Pancreas (tissue), 10 donors: ENCODE results near the gene INPP5F. TPM values are rescaled to one million over a fixed set of nuclear protein-coding genes. Genes with fewer than 3 reads are reported as not detected.

Source experiments
- ATAC-seq, 4 donors: fragments of 200-7000 bp; cut with Tn5 transposase; one replicate each; pipeline versions ENCODE4 v1.8.0 to v1.9.1; 2020; ENCODE audit warnings: mild to moderate bottlenecking in 4 of 4, moderate library complexity in 4 of 4
- DNase-seq, 6 donors: peaks; one replicate each; pipeline ENCODE4 v3.0.0-alpha.2; 2020
- FAIRE-seq: peaks from 2 replicates; lab custom pipeline; 2012; peaks lifted over from hg19 to GRCh38; lab: Jason Lieb, UNC
- H3K27ac ChIP-seq, 4 donors: fragments of 200-600 bp; sonication (generic); 1 replicate in 3 of 4; 2 replicates in 1 of 4; pipeline versions ENCODE4 v1.5.0 to v1.8.0; 2020
- H3K27me3 ChIP-seq, 4 donors: fragments of 200-600 bp; one replicate each; pipeline ENCODE4 v1.8.0; 2021
- H3K36me3 ChIP-seq, 3 donors: fragments of 200-600 bp; sonication (generic) in 1 of 3; one replicate each; pipeline versions ENCODE4 v1.5.0 to v1.8.0; 2020 to 2021
- H3K4me1 ChIP-seq, 3 donors: fragments of 200-600 bp; one replicate each; pipeline ENCODE4 v1.8.0; 2021
- H3K4me3 ChIP-seq, 4 donors: fragments of 200-600 bp; sonication (generic) in 2 of 4; one replicate each; pipeline versions ENCODE4 v1.5.0 to v1.8.0; 2020 to 2021
- H3K9me3 ChIP-seq, 4 donors: fragments of 200-600 bp; one replicate each; pipeline ENCODE4 v1.8.0; 2021
- CTCF ChIP-seq, 4 donors: fragments of 200-600 bp; sonication (generic) in 3 of 4; IDR thresholded peaks; one replicate each; pipeline versions ENCODE4 v1.5.0 to v1.8.0; 2021; ENCODE audit warnings: antibody characterized with exemption in 4 of 4
- WGBS, 2 donors: extraction: QIAGEN DNeasy Blood & Tissue Kit; methylation state at CpG; one replicate each; pipeline ENCODE4 v1.1.7; 2013; 5-methylcytosine and 5-hydroxymethylcytosine counted together
- intact Hi-C, 3 donors: fragments of 100-400 bp; cut with DNase I; formaldehyde crosslinking; loops; one replicate each; pipeline versions ENCODE4 v1.11.1 to v1.14.2; 2022
- polyA plus RNA-seq, 2 donors: library from polyadenylated mRNA; stranded (reverse); fragments of 200-250 nt; gene quantifications; one replicate each; pipeline ENCODE4 v1.2.3, GENCODE V29; 2013
- total RNA-seq, 6 donors: library from RNA; stranded (reverse); fragmentation: NEBNext Ultra II Directional in 4 of 6; extraction: Animal tissue kit (Norgen Biotek cat#: 25700) in 4 of 6; gene quantifications; one replicate each; pipeline versions ENCODE4 v1.2.1 to v1.2.4, GENCODE V29; 2021 to 2023
- donor health status: healthy with polysubstance abuse.
- donor health status: DM: no; HTN: no; CAD: no; lungs with moderate emphysema.
- donor health status: DM: no; HTN: no; CAD: no.
- donor health status: control.
- donor health status: control.
- donor health status: Bipolar disorder and iron deficiency.
- donor health status: DM: yes; HTN: yes; CAD: no.
- donor health status: DM: no; HTN: no; CAD: no.
- donor health status: DM: no; HTN: no; CAD: no.
- donor health status: DM: yes; HTN: yes; CAD: no.

Gene INPP5F
- total and polyA plus RNA-seq, 8 donors, result 4.3 to 13.6 (median 4.7) TPM

GRCh38 chr10:119796039-119796438, 70.2 kb downstream of the INPP5F start:
- H3K4me1 ChIP-seq, result peaks cover 0 to 5% (median 0%) of the 10 kb centered on the region in 3 donors
- H3K9me3 ChIP-seq, result no peaks in the 10 kb centered on the region
- H3K27me3 ChIP-seq, result no peaks in the 10 kb centered on the region
- no peak for ATAC-seq
- no peak overlapping the region for H3K27ac ChIP-seq
- TF ChIP-seq CTCF (IDR thresholded peaks at IDR 0.05), result no peak
- no peak overlapping the region for H3K4me3 ChIP-seq
- DNase-seq, result no peak
- no peaks in the 10 kb centered on the region for H3K36me3 ChIP-seq
- WGBS, 2 donors, result 96 to 100% methylated on average over 4 to 6 of the region's 6 CpGs
- no peak for FAIRE-seq
- intact Hi-C loops, result no loop called here

GRCh38 chr10:119801176-119801575, 75.3 kb downstream of the INPP5F start:
- ATAC-seq, result no peak
- no peak for FAIRE-seq
- Histone ChIP-seq H3K4me3 (no peak overlapping the region), H3K27ac (no peak overlapping the region), H3K36me3 (no peaks in the 10 kb centered on the region), H3K27me3 (no peaks in the 10 kb centered on the region), H3K4me1 (peaks cover 0 to 5% (median 0%) of the 10 kb centered on the region in 3 donors), H3K9me3 (no peaks in the 10 kb centered on the region)
- 91 to 94% methylated on average over 2 of the region's 2 CpGs for WGBS, 2 donors
- intact Hi-C loops, result no loop called here
- TF ChIP-seq CTCF (IDR thresholded peaks at IDR 0.05), result no peak
- DNase-seq, result no peak

GRCh38 chr10:119801998-119802538, 76.2 kb downstream of the INPP5F start:
- 85 to 90% methylated on average over 6 of the region's 6 CpGs for WGBS, 2 donors
- Histone ChIP-seq H3K36me3 (no peaks in the 10 kb centered on the region), H3K4me3 (no peak overlapping the region), H3K9me3 (no peaks in the 10 kb centered on the region), H3K27me3 (no peaks in the 10 kb centered on the region), H3K27ac (no peak overlapping the region), H3K4me1 (peaks cover 0 to 5% (median 0%) of the 10 kb centered on the region in 3 donors)
- TF ChIP-seq CTCF (IDR thresholded peaks at IDR 0.05), result no peak
- intact Hi-C loops, result no loop called here
- no peak for DNase-seq
- no peak for ATAC-seq
- no peak for FAIRE-seq

GRCh38 chr10:119803264-119803663, 77.4 kb downstream of the INPP5F start:
- FAIRE-seq, result no peak
- TF ChIP-seq CTCF (IDR thresholded peaks at IDR 0.05), result no peak
- intact Hi-C loops, result no loop called here
- Histone ChIP-seq H3K9me3 (no peaks in the 10 kb centered on the region), H3K27ac (no peak overlapping the region), H3K36me3 (no peaks in the 10 kb centered on the region), H3K4me1 (no peaks in the 10 kb centered on the region), H3K27me3 (no peaks in the 10 kb centered on the region), H3K4me3 (no peak overlapping the region)
- WGBS, 2 donors, result 88 to 94% methylated on average over 1 of the region's 1 CpG
- no peak for DNase-seq
- ATAC-seq, result no peak

GRCh38 chr10:119805702-119806230, 79.9 kb downstream of the INPP5F start:
- Histone ChIP-seq H3K4me3 (no peak overlapping the region), H3K27me3 (no peaks in the 10 kb centered on the region), H3K27ac (no peak overlapping the region), H3K36me3 (no peaks in the 10 kb centered on the region), H3K9me3 (no peaks in the 10 kb centered on the region), H3K4me1 (no peaks in the 10 kb centered on the region)
- no peak for ATAC-seq
- TF ChIP-seq CTCF (IDR thresholded peaks at IDR 0.05), result no peak
- intact Hi-C loops, result no loop called here
- 76 to 77% methylated on average over 5 of the region's 5 CpGs for WGBS, 2 donors
- DNase-seq, result no peak
- no peak for FAIRE-seq
